Neural progenitor cell (in vitro differentiated cells): ENCODE data around the gene EHD4. TPM values are rescaled to one million over a fixed set of nuclear protein-coding genes. Genes with fewer than 3 reads are reported as not detected.

Source experiments
- DNase-seq: peaks from one replicate; pipeline ENCODE4 v3.0.0-alpha.2; 2016; ENCODE audit warnings: low spot score
- H2AFZ ChIP-seq: fragments of 200-600 bp; sonication (generic); replicated peaks from 2 replicates; pipeline ENCODE4 v1.6.1; 2016; ENCODE audit warnings: antibody characterized with exemption
- H3F3A ChIP-seq: fragments of 200-600 bp; sonication (generic); 2 replicates; pipeline ENCODE4 v1.6.1; 2016; ENCODE audit warnings: antibody characterized with exemption, low read depth
- H3K27ac ChIP-seq: fragments of 200-600 bp; sonication (generic); 2 replicates; pipeline ENCODE4 v1.5.1; 2016; ENCODE audit warnings: mild to moderate bottlenecking
- H3K27me3 ChIP-seq: fragments of 200-600 bp; sonication (generic); 2 replicates; pipeline ENCODE4 v1.6.1; 2016; ENCODE audit warnings: mild to moderate bottlenecking, moderate library complexity
- H3K36me3 ChIP-seq: fragments of 200-600 bp; sonication (generic); 2 replicates; pipeline ENCODE4 v1.5.1; 2016
- H3K4me1 ChIP-seq: fragments of 200-600 bp; sonication (generic); 2 replicates; pipeline ENCODE4 v1.6.1; 2016; ENCODE audit warnings: mixed run types
- H3K4me2 ChIP-seq: fragments of 200-600 bp; sonication (generic); 2 replicates; pipeline ENCODE4 v1.6.1; 2016
- H3K4me3 ChIP-seq: fragments of 200-600 bp; sonication (generic); 2 replicates; pipeline ENCODE4 v1.5.1; 2016
- H3K79me2 ChIP-seq: fragments of 200-600 bp; sonication (generic); 2 replicates; pipeline ENCODE4 v1.6.1; 2016; ENCODE audit warnings: low read depth
- H3K9ac ChIP-seq: fragments of 200-600 bp; sonication (generic); 2 replicates; pipeline ENCODE4 v1.6.1; 2016
- H3K9me3 ChIP-seq: fragments of 200-600 bp; sonication (generic); 2 replicates; pipeline ENCODE4 v1.5.1; 2016; ENCODE audit warnings: low read depth
- H4K20me1 ChIP-seq: fragments of 200-600 bp; sonication (generic); 2 replicates; pipeline ENCODE4 v1.6.1; 2016; ENCODE audit warnings: low read depth
- H3K27ac Mint-ChIP-seq: 3 replicates; pipeline ENCODE4 v1.8.0; 2021; ENCODE audit warnings: mixed read lengths
- H3K27me3 Mint-ChIP-seq: 2 replicates; pipeline ENCODE4 v1.8.0; 2022; ENCODE audit warnings: low read depth, mild to moderate bottlenecking, inconsistent platforms, moderate library complexity, mixed read lengths; ENCODE audit not compliant: insufficient read depth
- H3K36me3 Mint-ChIP-seq: 3 replicates; pipeline ENCODE4 v1.8.0; 2021; ENCODE audit warnings: mixed read lengths
- H3K4me1 Mint-ChIP-seq: 3 replicates; pipeline ENCODE4 v1.8.0; 2021; ENCODE audit warnings: mixed read lengths
- H3K4me3 Mint-ChIP-seq: 3 replicates; pipeline ENCODE4 v1.8.0; 2021; ENCODE audit warnings: mild to moderate bottlenecking, moderate library complexity, mixed read lengths
- H3K9me3 Mint-ChIP-seq: 3 replicates; pipeline ENCODE4 v1.8.0; 2020; ENCODE audit warnings: mixed read lengths
- CTCF ChIP-seq: fragments of 200-600 bp; sonication (generic); IDR thresholded peaks from 2 replicates; pipeline ENCODE4 v1.5.1; 2017; ENCODE audit warnings: antibody characterized with exemption, mild to moderate bottlenecking
- EZH2 ChIP-seq: fragments of 200-600 bp; sonication (generic); IDR thresholded peaks from 2 replicates; pipeline ENCODE4 v1.6.1; 2017; ENCODE audit warnings: antibody characterized with exemption, mild to moderate bottlenecking, moderate library complexity
- EZH2phosphoT487 ChIP-seq: fragments of 200-600 bp; sonication (generic); IDR thresholded peaks from 2 replicates; pipeline ENCODE4 v1.6.1; 2017; ENCODE audit warnings: antibody characterized with exemption
- total RNA-seq: library from RNA; depleted of rRNA; stranded (reverse); fragments of >200 nt; gene quantifications from 2 replicates; pipeline ENCODE4 v1.2.3, GENCODE V29; 2015; ENCODE audit warnings: low replicate concordance

Gene EHD4
- total RNA-seq, 1 donor from 2014 or later = 6.9 TPM

DNA sequence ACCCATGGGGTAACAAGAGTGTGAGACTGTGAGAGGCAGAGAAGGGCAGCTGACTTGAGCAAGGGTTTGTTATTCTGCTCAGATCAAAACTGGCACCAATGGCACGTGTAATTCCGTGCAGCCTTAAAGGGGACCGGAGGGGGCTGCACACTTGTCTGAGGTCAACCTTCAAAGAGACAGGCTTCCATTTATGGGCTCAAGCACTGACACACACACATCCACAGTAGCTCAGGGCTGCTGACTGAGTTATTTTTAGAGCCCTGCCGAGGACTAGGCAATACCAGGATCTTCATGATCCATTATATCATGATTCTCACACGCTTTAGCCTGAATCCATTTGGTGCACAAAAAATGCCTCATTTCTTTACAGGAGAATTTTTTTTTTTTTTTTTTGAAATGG is 57.9 kb downstream of the EHD4 start:
- Histone ChIP-seq H3K4me1 (no peaks in the 10 kb centered on the region), H3K9ac (no peak overlapping the region), H3K27me3 (no peaks in the 10 kb centered on the region), H3K79me2 (no peaks in the 10 kb centered on the region), H3F3A (no peaks in the 10 kb centered on the region), H2AFZ (no peak overlapping the region), H4K20me1 (no peaks in the 10 kb centered on the region), H3K4me3 (no peak overlapping the region), H3K36me3 (no peaks in the 10 kb centered on the region), H3K27ac (no peak overlapping the region), H3K4me2 (no peak overlapping the region), H3K9me3 (no peaks in the 10 kb centered on the region)
- Mint-ChIP-seq H3K27me3 (peaks cover 2% of the 10 kb centered on the region), H3K36me3 (peaks cover 2% of the 10 kb centered on the region), H3K27ac (no peak overlapping the region), H3K9me3 (no peaks in the 10 kb centered on the region), H3K4me3 (no peak overlapping the region), H3K4me1 (peaks cover 2% of the 10 kb centered on the region)
- TF ChIP-seq EZH2 (no peak), EZH2phosphoT487 (no peak), CTCF (no peak)
- no peak for DNase-seq

GRCh38 chr15:41913256-41913655 is 59.1 kb downstream of the EHD4 start:
- Histone ChIP-seq H3F3A (no peaks in the 10 kb centered on the region), H3K27ac (no peak overlapping the region), H3K4me2 (no peak overlapping the region), H3K36me3 (no peaks in the 10 kb centered on the region), H3K9me3 (no peaks in the 10 kb centered on the region), H3K4me1 (no peaks in the 10 kb centered on the region), H3K27me3 (no peaks in the 10 kb centered on the region), H2AFZ (no peak overlapping the region), H3K9ac (no peak overlapping the region), H3K4me3 (no peak overlapping the region), H3K79me2 (no peaks in the 10 kb centered on the region), H4K20me1 (no peaks in the 10 kb centered on the region)
- DNase-seq = no peak
- no peak overlapping the region for H3K27ac Mint-ChIP-seq
- H3K9me3 Mint-ChIP-seq = no peaks in the 10 kb centered on the region
- H3K36me3 Mint-ChIP-seq = no peaks in the 10 kb centered on the region
- TF ChIP-seq EZH2phosphoT487 (no peak), CTCF (no peak), EZH2 (no peak)
- H3K27me3 Mint-ChIP-seq = peaks cover 2% of the 10 kb centered on the region
- no peaks in the 10 kb centered on the region for H3K4me1 Mint-ChIP-seq
- H3K4me3 Mint-ChIP-seq = no peak overlapping the region

DNA sequence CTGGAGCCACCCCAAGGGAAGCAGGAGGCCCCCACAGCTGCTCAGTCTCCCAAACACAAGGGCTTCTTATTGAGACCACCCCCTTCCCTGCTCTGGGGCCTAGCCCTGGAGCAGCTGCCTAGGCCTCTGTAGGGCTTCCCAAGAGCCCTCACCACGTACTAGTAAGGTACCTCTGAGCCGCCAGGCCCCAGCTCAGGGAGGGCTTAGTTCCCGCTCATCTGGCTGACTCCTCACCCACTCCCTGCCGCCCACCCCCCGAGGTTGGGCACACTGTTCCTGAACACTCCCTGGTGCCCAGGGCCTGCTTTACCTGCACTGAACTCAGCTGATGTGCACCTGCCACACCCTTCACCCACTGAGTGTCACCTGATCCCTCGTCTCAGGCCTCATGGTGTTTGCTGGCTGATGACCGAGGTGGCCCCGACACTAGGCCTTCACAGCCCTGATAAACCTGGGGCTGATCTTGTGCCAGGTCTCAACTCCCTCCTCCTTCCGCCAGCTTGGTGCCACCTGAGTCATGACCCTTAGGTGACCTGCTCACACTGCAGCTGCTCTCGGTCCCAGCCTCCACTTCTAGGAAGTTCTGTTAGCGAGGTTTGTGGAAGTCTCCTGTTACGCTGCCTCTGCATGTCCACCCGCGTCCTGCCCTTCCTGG is 60.5 kb downstream of the EHD4 start:
- H3K27ac ChIP-seq = no peak overlapping the region
- H3K27me3 ChIP-seq = no peaks in the 10 kb centered on the region

More for the DNA sequence above, 60.5 kb downstream of the EHD4 start:
- Histone ChIP-seq H2AFZ (no peak overlapping the region), H3F3A (no peaks in the 10 kb centered on the region), H3K79me2 (no peaks in the 10 kb centered on the region), H3K9ac (no peak overlapping the region), H3K4me3 (no peak overlapping the region), H4K20me1 (no peaks in the 10 kb centered on the region), H3K9me3 (no peaks in the 10 kb centered on the region), H3K36me3 (no peaks in the 10 kb centered on the region), H3K4me1 (no peaks in the 10 kb centered on the region), H3K4me2 (no peak overlapping the region)
- Mint-ChIP-seq H3K27ac (no peak overlapping the region), H3K36me3 (no peaks in the 10 kb centered on the region), H3K27me3 (peaks cover 2% of the 10 kb centered on the region), H3K9me3 (no peaks in the 10 kb centered on the region), H3K4me1 (no peaks in the 10 kb centered on the region), H3K4me3 (no peak overlapping the region)
- TF ChIP-seq EZH2phosphoT487 (no peak), CTCF (no peak), EZH2 (no peak)
- DNase-seq = no peak
